Neural cell (in vitro differentiated cells): ENCODE data around the gene NTRK2. TPM values are rescaled to one million over a fixed set of nuclear protein-coding genes. Genes with fewer than 3 reads are reported as not detected.

Experiments used
- H2AFZ ChIP-seq: fragments of 200-600, 300-800 bp; sonication (generic), shearing (Covaris generic); 2 replicates; pipeline ENCODE4 v1.6.0; 2014; ENCODE audit warnings: low read depth, mild to moderate bottlenecking, antibody characterized with exemption, low read length, moderate library complexity
- H3F3A ChIP-seq: fragments of 200-600 bp; shearing (Covaris generic); 2 replicates; pipeline ENCODE4 v1.6.1; 2016; ENCODE audit warnings: mild to moderate bottlenecking, moderate library complexity, mixed read lengths, antibody characterized with exemption, low read length; ENCODE audit not compliant: insufficient read depth, poor library complexity, severe bottlenecking
- H3K27ac ChIP-seq: fragments of 200-600, 300-800 bp; sonication (generic), shearing (Covaris generic); 2 replicates; pipeline ENCODE4 v1.5.1; 2014; ENCODE audit warnings: mild to moderate bottlenecking, low read length, moderate library complexity
- H3K27me3 ChIP-seq: fragments of 300-800, 200-600 bp; sonication (generic), shearing (Covaris generic); 2 replicates; pipeline ENCODE4 v1.6.0; 2014; ENCODE audit warnings: mild to moderate bottlenecking, low read depth, low read length, moderate library complexity; ENCODE audit not compliant: insufficient read depth
- H3K36me3 ChIP-seq: fragments of 300-800, 200-600 bp; sonication (generic), shearing (Covaris generic); 2 replicates; pipeline ENCODE4 v1.5.1; 2014; ENCODE audit warnings: mild to moderate bottlenecking, antibody characterized with exemption, low read length, moderate library complexity; ENCODE audit not compliant: insufficient read depth
- H3K4me2 ChIP-seq: fragments of 300-800, 200-600 bp; sonication (generic), shearing (Covaris generic); 2 replicates; pipeline ENCODE4 v1.6.0; 2014; ENCODE audit warnings: mild to moderate bottlenecking, low read length
- H3K4me3 ChIP-seq: fragments of 300-800, 200-600 bp; sonication (generic), shearing (Covaris generic); 2 replicates; pipeline ENCODE4 v1.5.1; 2014; ENCODE audit warnings: mild to moderate bottlenecking, low read length, moderate library complexity
- H3K79me2 ChIP-seq: fragments of 200-600 bp; shearing (Covaris generic); replicated peaks from 2 replicates; pipeline ENCODE4 v1.6.0; 2014; ENCODE audit warnings: mild to moderate bottlenecking, low read length, moderate library complexity; ENCODE audit not compliant: insufficient read depth
- H3K9ac ChIP-seq: fragments of 300-800, 200-600 bp; sonication (generic), shearing (Covaris generic); 2 replicates; pipeline ENCODE4 v1.6.1; 2016; ENCODE audit warnings: mild to moderate bottlenecking, low read length, mixed read lengths
- H3K9me2 ChIP-seq: fragments of 200-600 bp; shearing (Covaris generic); 2 replicates; pipeline ENCODE4 v1.6.1; 2016; ENCODE audit warnings: mild to moderate bottlenecking, low read length, mixed read lengths; ENCODE audit not compliant: insufficient read depth
- H3K9me3 ChIP-seq: fragments of 200-600, 300-800 bp; sonication (generic), shearing (Covaris generic); 2 replicates; pipeline ENCODE4 v1.6.1; 2016; ENCODE audit warnings: mild to moderate bottlenecking, mixed run types, low read length, moderate library complexity, mixed read lengths
- H4K20me1 ChIP-seq: fragments of 200-600 bp; shearing (Covaris generic); 2 replicates; pipeline ENCODE4 v1.6.1; 2016; ENCODE audit warnings: mild to moderate bottlenecking, mixed run types; ENCODE audit not compliant: insufficient read depth
- CTCF ChIP-seq: fragments of 450-650 bp; IDR thresholded peaks from 2 replicates; pipeline ENCODE4 v1.5.1; 2014; ENCODE audit warnings: antibody characterized with exemption, mild to moderate bottlenecking, moderate library complexity; ENCODE audit not compliant: poor library complexity, severe bottlenecking
- EP300 ChIP-seq: fragments of 450-650 bp; conservative IDR thresholded peaks from 2 replicates; pipeline ENCODE4 v1.6.1; 2014; ENCODE audit warnings: antibody characterized with exemption, mild to moderate bottlenecking, moderate library complexity; ENCODE audit not compliant: poor library complexity, severe bottlenecking
- EZH2 ChIP-seq: fragments of 200-600, 300-800 bp; shearing (Covaris generic), sonication (generic); IDR thresholded peaks from 2 replicates; pipeline ENCODE4 v1.6.1; 2014; ENCODE audit warnings: antibody characterized with exemption, low read length, borderline replicate concordance, mild to moderate bottlenecking; ENCODE audit not compliant: insufficient read depth, poor library complexity, severe bottlenecking
- MXI1 ChIP-seq: fragments of 450-650 bp; conservative IDR thresholded peaks from 2 replicates; pipeline ENCODE4 v1.6.1; 2014; ENCODE audit warnings: antibody characterized with exemption, mild to moderate bottlenecking; ENCODE audit not compliant: poor library complexity, severe bottlenecking
- POLR2AphosphoS5 ChIP-seq: IDR thresholded peaks from 2 replicates; pipeline ENCODE4 v1.6.1; 2012
- RAD21 ChIP-seq: fragments of 450-650 bp; conservative IDR thresholded peaks from 2 replicates; pipeline ENCODE4 v1.6.1; 2014; ENCODE audit warnings: antibody characterized with exemption, mild to moderate bottlenecking, moderate library complexity
- REST ChIP-seq: IDR thresholded peaks from 2 replicates; pipeline ENCODE4 v1.6.1; 2012; ENCODE audit warnings: borderline replicate concordance
- SMC3 ChIP-seq: fragments of 450-650 bp; conservative IDR thresholded peaks from 2 replicates; pipeline ENCODE4 v1.6.1; 2014; ENCODE audit warnings: antibody characterized with exemption, mild to moderate bottlenecking, moderate library complexity; ENCODE audit not compliant: poor library complexity
- TAF1 ChIP-seq: IDR thresholded peaks from 2 replicates; pipeline ENCODE4 v1.6.1; 2012; ENCODE audit warnings: low read depth
- polyA plus RNA-seq: library from polyadenylated mRNA; depleted of rRNA; stranded (reverse); fragments of >200 nt; gene quantifications from 2 replicates; pipeline ENCODE4 v1.2.3, GENCODE V29; 2014

Gene NTRK2
- polyA plus RNA-seq, 1 donor from 2014 or later: 14.2 TPM

- Histone ChIP-seq H4K20me1 (no peaks in the 10 kb centered on the region), H3K9me2 (no peaks in the 10 kb centered on the region), H3K9ac (no peak overlapping the region), H3K27ac (no peak overlapping the region), H3F3A (no peaks in the 10 kb centered on the region), H2AFZ (no peak overlapping the region), H3K27me3 (peaks cover 24% of the 10 kb centered on the region), H3K4me2 (peak overlapping the region; percentile 19), H3K36me3 (no peaks in the 10 kb centered on the region), H3K79me2 (no peaks in the 10 kb centered on the region), H3K4me3 (peak overlapping the region; percentile 85), H3K9me3 (no peaks in the 10 kb centered on the region)
- no peak for TF ChIP-seq CTCF
- no peak for TF ChIP-seq POLR2AphosphoS5
- TF ChIP-seq RAD21: no peak
- no peak for TF ChIP-seq EZH2
- TF ChIP-seq REST: no peak
- no peak for TF ChIP-seq MXI1
- no peak for TF ChIP-seq TAF1
- no peak for TF ChIP-seq SMC3
- no peak for TF ChIP-seq EP300
These were observed 4.3 kb downstream of the NTRK2 start for GRCh38 chr9:84673806-84674205.

- Histone ChIP-seq H3K79me2 (no peaks in the 10 kb centered on the region), H3K4me2 (no peak overlapping the region), H3F3A (no peaks in the 10 kb centered on the region), H4K20me1 (no peaks in the 10 kb centered on the region), H2AFZ (no peak overlapping the region), H3K9ac (no peak overlapping the region), H3K4me3 (no peak overlapping the region), H3K9me3 (no peaks in the 10 kb centered on the region), H3K27ac (no peak overlapping the region), H3K36me3 (no peaks in the 10 kb centered on the region), H3K27me3 (peaks cover under 1% of the 10 kb centered on the region), H3K9me2 (no peaks in the 10 kb centered on the region)
- TF ChIP-seq SMC3 (no peak), MXI1 (no peak), POLR2AphosphoS5 (no peak), EP300 (no peak), CTCF (no peak), EZH2 (no peak), TAF1 (no peak), RAD21 (no peak), REST (no peak)
These were observed 7.6 kb downstream of the NTRK2 start for GRCh38 chr9:84677080-84677479.
